D341Med (cell line): ENCODE results near the gene TPM1.
"Not testable (repeated sequence)": the region's sequence is repeated elsewhere in the genome, so short reads cannot be mapped to it uniquely, and the experiment has no call there.

Experiments used
- DNase-seq: peaks from one replicate; pipeline ENCODE4 v3.0.0; 2012; ENCODE audit warnings: low spot score

TPM1 gene

DNA sequence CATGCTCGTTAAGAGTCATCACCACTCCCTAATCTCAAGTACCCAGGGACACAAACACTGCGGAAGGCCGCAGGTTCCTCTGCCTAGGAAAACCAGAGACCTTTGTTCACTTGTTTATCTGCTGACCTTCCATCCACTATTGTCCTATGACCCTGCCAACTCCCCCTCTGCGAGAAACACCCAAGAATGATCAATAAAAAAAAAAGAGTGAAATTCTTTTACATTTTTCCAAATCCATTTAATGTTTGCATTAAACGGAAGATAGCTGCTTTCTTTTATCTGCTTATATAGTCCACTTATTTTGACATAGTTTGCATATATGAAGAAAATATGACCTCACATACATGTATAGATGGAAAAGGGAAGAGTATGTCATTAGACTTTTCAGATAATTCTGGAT is 57.0 kb downstream of the TPM1 start:
- not testable (repeated sequence) for DNase-seq

DNA sequence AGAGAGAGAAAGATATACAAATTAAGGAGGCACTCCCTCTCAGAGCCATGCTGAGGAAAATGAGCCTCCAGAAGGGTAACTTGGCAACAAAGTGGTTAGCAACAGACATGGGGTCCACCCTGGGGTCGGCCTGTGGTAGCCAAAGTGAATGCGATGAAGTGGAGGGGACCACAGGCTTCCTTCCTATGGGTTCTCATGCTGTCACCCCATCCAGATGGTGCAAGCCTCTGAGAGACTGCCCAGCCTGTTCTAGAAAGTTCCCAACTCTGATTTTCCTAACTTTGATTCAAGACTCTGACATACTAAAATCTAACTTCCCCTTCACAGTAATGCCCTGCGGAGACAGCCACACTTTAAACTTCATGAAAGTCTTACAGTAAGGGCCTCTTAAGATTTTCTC is 60.9 kb downstream of the TPM1 start:
- DNase-seq, result no peak

DNA sequence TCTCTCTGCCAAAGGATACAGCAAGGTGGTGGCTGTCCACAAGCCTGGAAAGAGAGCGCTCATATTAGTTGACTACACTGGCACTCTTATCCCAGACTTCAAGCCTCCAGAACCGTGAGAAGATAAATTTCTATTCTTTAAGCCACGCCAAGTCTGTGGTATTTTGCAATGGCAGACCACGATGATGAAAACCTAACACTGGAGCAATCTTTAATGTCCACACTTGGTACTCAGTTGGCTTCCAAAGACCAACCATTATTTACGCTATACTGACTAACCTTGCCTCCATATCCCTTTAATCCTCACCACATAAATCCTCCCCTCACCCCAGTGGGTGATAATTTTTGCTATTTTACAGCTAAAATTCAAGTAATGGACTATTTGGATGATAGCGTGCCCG is 62.2 kb downstream of the TPM1 start:
- no peak for DNase-seq

DNA sequence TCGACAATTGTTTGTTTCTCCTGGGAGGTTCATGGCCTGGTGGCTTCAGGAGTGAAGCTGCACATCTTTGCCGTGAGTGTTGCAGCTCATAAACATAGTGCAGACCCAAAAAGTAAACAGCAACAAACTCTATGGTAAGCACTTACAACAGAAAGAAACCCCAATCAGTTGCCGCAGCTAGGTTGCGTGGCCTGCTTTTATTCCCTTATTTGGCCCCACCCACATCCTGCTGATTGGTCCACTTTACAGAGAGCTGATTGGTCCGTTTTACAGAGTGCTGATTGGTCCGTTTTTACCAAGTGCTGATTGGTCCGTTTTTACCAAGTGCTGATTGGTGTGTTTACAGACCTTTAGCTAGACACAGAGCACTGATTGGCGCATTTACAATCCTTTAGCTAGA is 62.8 kb downstream of the TPM1 start:
- not testable (repeated sequence) for DNase-seq

DNA sequence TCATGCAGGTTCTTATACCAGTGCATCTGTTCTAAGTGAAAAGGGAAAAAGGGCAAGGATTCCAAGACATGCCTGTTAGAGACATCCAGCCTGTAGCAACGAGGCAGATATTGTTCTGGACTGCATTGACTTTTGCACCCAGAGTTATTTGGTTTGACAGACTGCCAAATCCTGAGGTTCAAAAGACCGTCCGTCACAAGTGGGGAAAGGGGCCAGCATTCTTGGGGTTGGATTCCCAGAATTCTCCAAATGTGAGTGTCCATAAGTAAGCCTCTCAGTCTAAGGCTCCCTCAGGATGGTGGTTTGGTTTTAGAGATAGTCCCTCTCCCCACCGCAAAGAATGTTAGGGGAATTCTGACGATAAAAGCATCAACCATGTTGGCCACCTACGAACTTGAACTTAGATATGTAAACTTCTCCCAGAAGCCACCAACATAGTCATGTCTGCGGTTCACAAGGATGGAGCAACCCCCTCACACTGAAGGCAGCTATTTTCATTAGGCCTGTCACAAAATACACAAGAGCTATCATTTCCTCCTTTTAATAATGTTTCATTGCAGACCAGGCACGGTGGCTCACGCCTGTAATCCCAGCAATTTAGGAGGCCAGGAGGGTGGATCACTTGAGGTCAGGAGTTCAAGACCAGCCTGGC is 65.5 kb downstream of the TPM1 start:
- no peak for DNase-seq

DNA sequence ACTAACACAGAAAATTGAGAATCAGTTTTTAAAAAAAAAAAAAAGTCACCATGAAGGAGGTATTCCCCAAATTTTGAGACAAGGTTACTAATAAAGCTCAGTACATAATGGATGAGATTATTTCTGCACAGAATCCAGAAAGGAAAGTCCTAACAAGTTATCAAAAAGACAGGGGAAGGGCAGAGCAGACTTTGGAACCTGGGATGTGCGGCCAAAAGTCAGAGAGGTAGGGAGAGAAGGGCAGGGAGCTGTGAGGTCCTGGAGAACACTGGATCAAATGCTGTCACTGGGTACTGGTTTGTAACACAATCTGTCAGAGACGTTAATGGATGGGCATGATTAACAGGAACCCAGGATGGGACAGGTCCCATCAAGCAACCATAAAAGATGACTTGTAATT is 67.0 kb downstream of the TPM1 start:
- DNase-seq, result no peak

DNA sequence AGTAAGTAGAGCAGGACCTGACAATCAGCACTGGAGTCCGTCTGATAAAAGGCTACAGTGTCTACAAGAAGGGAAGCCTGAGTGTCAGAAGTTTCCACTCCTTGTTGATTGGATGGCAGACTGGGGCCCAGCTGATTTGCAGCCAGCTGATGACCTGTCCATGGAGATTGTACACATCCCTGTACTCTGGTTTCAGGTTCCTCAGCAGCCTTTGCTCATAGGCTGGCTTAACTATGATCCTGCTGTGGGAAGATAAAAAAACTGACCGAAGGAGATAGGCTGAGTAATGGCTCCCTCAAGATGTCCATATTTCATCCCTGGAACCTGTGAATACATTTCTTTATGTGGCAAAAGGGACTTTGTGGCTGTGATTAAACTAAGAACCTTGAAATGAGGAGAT is 67.4 kb downstream of the TPM1 start:
- DNase-seq, result no peak

DNA sequence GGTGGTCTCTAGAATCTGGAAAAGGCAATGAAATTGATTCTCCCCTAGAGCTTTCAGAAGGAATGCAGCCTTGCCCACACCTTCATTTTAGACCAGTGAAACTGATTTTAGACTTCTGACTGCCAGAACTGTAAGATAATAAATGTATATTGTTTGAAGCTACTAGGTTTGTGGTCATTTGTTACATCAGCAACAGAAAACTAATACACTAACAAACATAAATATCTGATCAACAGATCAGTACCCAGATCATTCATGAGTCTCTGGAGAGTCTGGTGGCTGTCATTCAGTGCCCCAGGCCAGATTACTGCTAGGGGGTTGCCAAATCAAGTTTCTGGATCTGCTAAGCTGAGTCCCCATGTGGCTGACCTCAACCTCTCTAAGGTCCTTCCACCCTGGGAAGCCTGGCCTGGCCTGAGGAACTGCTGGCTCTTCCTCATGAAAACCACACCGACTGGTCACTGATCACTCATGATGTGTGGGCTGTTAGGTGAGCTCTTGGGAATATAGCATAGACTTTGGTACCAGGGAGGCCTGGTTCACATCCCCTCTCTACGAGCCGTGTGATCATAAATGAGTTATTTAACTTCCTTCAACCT is 68.0 kb downstream of the TPM1 start:
- no peak for DNase-seq

DNA sequence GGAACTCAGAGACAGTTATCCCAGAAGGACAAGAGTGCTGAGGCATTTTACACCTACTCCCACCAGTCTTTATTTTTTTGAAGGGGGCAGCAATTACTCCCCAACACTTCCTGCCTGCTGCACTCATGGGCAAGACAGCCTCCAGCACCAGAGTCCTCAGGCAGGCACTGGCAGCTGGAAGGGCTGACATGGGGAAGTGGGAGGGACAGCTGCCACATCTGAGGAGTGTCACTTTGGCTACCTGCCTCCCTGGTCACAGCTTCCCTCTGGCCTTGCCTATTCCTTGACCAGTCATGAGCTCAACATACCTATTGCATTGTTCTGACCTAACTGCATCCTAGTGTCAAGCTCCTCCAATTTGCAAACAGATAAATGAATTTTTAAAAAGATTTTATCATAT is 68.9 kb downstream of the TPM1 start:
- DNase-seq, result no peak

DNA sequence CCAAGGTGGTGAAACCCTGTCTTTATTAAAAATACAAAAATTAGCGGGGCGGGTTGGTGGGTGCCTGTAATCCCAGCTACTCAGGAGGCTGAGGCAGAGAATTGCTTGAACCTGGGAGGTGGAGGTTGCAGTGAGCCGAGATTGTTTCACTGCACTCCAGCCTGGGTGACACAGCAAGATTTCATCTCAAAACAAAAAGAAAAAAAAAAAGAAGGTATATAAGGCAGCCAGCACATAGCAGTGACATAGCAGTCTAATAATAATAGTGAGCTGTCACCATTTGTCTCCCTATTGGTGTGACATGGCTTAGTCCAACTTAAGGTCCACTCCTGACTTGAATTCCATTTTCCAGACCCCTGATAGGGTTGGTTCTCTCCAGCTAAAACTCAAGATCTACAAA is 70.3 kb downstream of the TPM1 start:
- DNase-seq, result no peak

DNA sequence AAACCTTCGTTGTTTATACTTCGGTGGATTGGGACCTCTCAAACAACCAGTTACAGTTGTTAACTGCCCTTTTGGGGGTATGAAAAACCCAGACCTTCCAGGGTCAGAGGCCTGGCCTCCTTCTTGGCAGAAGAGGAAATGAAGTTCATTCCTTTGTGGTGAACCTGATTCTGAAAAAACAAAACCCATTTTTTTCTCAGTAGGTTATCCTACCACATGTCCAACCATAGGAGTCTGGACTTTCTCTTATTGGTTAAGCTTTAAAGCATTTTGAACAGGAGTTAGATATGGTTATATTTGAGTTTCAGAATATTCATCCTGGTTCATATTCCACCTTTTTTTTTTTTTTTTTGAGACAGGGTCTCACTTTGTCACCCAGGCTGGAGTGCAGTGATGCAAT is 71.9 kb downstream of the TPM1 start:
- no peak for DNase-seq
